Prostate gland (tissue), 2 donors: ENCODE data around the gene OR2A42. TPM values are rescaled to one million over a fixed set of nuclear protein-coding genes. Genes with fewer than 3 reads are reported as not detected.
"Not testable (repeated sequence)": the region's sequence is repeated elsewhere in the genome, so short reads cannot be mapped to it uniquely, and the experiment has no call there.

ENCODE experiments used
- DNase-seq: peaks from one replicate; pipeline ENCODE4 v3.0.0-alpha.2; 2019; ENCODE audit warnings: low spot score
- H3K27ac ChIP-seq, 2 donors: fragments of 200-600 bp; sonication (generic); 2 replicates each; pipeline ENCODE4 v1.5.1; 2017 to 2019
- H3K27me3 ChIP-seq: fragments of 200-600 bp; sonication (generic); replicated peaks from 2 replicates; pipeline ENCODE4 v1.5.1; 2019; ENCODE audit not compliant: insufficient read depth
- H3K36me3 ChIP-seq, 2 donors: fragments of 200-600 bp; sonication (generic); 1 replicate in 1 of 2; 2 replicates in 1 of 2; pipeline versions ENCODE4 v1.5.1 to v1.8.1; 2017 to 2019
- H3K4me1 ChIP-seq: fragments of 200-600 bp; sonication (generic); replicated peaks from 2 replicates; pipeline ENCODE4 v1.5.1; 2019
- H3K4me3 ChIP-seq, 2 donors: fragments of 200-600 bp; sonication (generic); 2 replicates each; pipeline ENCODE4 v1.5.1; 2017 to 2019
- H3K9me3 ChIP-seq: fragments of 200-600 bp; sonication (generic); 2 replicates; pipeline ENCODE4 v1.5.1; 2017
- WGBS: methylation state at CpG from one replicate; pipeline ENCODE4 v1.1.5; 2018; 5-methylcytosine and 5-hydroxymethylcytosine counted together
- intact Hi-C: fragments of 100-400 bp; cut with DNase I; formaldehyde crosslinking; loops from one replicate; pipeline ENCODE4 v1.14.2; 2022
- total RNA-seq, 2 donors: library from RNA; depleted of rRNA; stranded (reverse); fragments of >200 nt; gene quantifications; one replicate each; pipeline ENCODE4 v1.1.0, GENCODE V29; 2016

The OR2A42 gene
- total RNA-seq, 2 donors from 2014 or later = not detected

DNA sequence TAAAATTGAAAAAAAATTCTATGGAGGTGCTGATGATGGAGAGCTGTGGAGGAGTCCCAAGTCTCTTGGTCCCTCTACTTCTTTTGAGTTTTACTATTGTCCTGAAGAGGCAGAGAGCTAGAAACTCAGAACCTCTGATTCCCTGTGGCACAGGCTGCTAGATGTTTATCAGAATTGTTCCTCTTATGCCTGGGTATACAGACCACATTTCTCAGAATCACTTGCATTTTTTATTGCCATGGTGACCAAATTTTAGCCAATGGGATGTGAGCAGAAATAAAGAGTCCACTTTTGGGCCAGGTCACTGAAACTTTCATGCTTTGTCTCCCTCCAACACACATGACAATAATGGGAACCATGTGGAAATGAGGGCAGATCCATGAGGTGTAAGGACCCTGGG lies 15.7 kb downstream of the OR2A42 start:
- H3K4me1 ChIP-seq = not testable (repeated sequence)

DNA sequence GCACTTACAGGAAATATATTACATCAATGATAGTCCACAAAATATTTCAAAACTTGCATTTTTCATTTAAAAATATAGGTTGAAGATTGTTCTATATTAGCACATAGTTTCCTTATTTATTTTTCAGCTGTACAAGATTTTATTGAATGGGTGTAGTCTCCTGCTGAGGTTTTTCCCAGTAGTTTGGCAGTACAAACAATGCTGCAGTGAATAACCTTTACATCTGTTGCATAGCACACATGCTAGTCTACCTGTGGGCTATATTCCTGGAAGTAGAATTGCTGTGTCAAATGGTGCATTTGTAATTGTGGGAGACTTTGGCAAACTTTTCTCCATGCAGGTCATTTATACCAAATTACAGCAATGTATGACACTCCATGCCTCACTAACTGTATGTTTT lies 18.9 kb downstream of the OR2A42 start:
- H3K36me3 ChIP-seq, intact Hi-C loops, H3K9me3 ChIP-seq: not testable (repeated sequence)

More for the DNA sequence above, 15.7 kb downstream of the OR2A42 start:
- DNase-seq, intact Hi-C loops, H3K27me3 ChIP-seq, H3K27ac ChIP-seq, H3K4me3 ChIP-seq, H3K36me3 ChIP-seq, H3K9me3 ChIP-seq: not testable (repeated sequence)

DNA sequence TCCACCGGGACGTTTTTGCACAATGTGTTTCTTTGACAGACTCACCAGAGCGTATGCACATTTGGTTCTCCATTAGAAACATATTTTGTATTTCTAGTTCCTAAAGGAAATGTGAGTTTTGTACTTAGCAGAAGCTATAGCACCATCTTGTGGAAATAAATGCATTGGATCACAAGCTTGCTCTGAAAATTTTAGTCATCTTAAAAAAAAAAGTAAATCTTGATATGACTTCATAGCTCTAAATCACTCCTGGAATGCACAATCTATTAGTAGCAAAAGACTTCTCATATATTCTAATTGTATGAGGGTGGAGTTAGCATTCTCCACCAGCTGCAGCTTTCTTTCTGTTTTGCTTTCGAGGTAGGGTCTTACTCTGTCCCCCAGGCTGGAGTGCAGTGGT lies 20.3 kb downstream of the OR2A42 start:
- WGBS = 89% methylated on average over 1 of the region's 4 CpGs
- H3K27ac ChIP-seq = not testable (repeated sequence)

More for the DNA sequence above, 18.9 kb downstream of the OR2A42 start:
- H3K4me3 ChIP-seq, H3K27me3 ChIP-seq, H3K4me1 ChIP-seq, DNase-seq, H3K27ac ChIP-seq: not testable (repeated sequence)

DNA sequence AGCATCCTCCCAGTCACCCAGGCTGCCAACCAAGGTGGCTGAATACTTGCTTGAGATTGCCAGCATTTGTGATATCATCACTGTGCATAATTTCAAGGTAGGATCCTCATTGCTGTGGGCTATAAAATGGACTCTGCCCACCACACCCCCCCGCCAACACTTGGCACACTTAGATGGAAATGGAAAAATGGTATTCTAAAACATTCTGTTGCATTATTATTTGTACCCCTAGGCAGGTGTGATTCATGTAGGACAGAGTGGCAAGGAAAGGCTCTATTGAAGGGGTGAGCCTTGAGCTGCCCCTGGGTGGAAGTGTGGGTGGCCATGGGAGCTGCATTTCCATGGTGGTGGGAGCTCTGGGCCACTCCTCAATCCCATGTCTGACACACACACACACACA lies 20.8 kb downstream of the OR2A42 start:
- DNase-seq, H3K36me3 ChIP-seq, H3K4me1 ChIP-seq, H3K4me3 ChIP-seq, H3K27ac ChIP-seq, H3K27me3 ChIP-seq, intact Hi-C loops, H3K9me3 ChIP-seq: not testable (repeated sequence)
- 91% methylated on average over 1 of the region's 1 CpG for WGBS

More for the DNA sequence above, 20.3 kb downstream of the OR2A42 start:
- H3K4me3 ChIP-seq, H3K9me3 ChIP-seq, H3K27me3 ChIP-seq, H3K36me3 ChIP-seq, intact Hi-C loops, DNase-seq, H3K4me1 ChIP-seq: not testable (repeated sequence)

DNA sequence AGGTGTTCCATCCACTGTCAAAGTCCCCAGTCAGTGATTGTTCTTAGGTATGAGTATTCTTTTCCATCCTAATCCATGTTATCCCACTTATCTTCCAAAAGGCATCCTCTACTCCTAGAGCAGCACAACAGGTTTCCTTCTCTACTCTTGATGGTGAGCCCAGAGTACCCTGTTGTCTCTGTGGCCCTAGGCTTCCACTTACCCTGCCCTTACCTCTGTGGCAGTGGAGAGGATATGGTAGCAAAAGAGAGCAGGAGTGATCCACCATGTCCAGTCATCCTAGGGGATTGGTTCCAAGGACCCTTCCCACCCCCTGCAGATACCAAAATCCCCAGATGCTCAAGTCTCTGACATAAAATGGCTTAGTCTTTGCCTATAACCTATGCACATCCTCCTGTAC lies 22.2 kb downstream of the OR2A42 start:
- H3K27ac ChIP-seq, intact Hi-C loops, H3K4me3 ChIP-seq, DNase-seq, H3K4me1 ChIP-seq, H3K27me3 ChIP-seq, H3K36me3 ChIP-seq, H3K9me3 ChIP-seq: not testable (repeated sequence)

DNA sequence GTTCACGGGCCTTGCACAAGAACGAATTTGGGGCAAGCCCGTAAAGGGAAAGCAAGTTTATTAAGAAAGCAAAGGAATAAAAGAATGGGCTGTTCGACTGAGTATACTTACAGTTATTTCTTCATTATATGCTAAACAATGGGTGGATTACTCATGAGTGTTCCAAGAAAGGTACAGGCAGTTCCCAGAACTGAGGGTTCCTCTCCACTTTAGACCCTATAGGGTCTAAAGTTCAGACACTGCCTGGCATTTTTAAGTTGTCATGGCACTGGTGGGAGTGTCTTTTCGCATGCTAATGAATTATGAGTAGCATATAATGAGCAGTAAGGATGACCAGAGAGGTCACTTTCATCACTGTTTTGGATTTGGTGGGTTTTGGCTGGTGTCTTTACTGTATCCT lies 34.1 kb downstream of the OR2A42 start:
- intact Hi-C loops, H3K36me3 ChIP-seq, H3K9me3 ChIP-seq, H3K27ac ChIP-seq, H3K27me3 ChIP-seq, H3K4me3 ChIP-seq, H3K4me1 ChIP-seq, DNase-seq: not testable (repeated sequence)
- WGBS = no CpG with 5 or more reads among the region's 5 CpGs

DNA sequence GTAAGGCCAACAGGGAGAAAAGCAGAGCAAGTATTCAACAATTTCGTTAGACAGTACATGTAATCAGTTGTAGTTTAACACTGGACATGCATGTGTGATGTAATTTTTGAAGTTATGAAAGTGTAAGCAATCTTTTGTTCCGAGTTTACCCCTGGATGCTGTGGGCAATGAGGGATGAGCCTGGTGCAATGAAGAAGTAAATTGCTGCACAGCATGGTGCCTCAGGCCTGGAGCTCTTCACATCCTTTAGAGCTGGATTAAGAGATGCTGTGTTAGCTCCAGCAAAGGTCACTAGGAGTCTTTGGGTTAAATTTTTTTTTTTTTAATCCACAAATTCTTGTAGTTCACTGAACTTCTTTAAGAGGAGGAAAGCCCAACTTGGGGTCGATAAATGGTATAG lies 36.3 kb downstream of the OR2A42 start:
- H3K4me3 ChIP-seq, intact Hi-C loops, H3K27me3 ChIP-seq, H3K36me3 ChIP-seq, H3K27ac ChIP-seq, H3K9me3 ChIP-seq, DNase-seq, H3K4me1 ChIP-seq: not testable (repeated sequence)
- WGBS = no CpG with 5 or more reads among the region's 3 CpGs

DNA sequence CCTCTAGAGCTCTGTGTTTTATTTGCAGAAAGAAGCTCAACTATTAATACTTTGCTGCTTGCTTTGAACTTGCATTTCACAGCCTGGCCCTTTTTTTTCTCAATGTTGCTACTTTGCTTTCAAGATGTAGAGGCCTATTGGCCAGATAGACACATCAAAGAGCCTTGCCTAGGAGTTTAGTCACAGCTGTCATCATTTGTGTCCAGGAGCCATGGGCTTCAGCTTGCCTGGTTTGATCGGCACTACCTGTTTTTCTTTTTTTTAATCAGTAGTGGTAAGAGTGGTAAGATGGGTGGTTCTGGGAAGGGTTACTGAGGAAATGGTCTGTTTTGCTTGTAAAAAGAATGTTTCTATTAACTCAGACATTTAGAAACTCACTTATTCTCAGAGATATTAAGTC lies 37.4 kb downstream of the OR2A42 start:
- H3K27me3 ChIP-seq, H3K36me3 ChIP-seq, H3K4me3 ChIP-seq, H3K9me3 ChIP-seq, intact Hi-C loops, DNase-seq, H3K27ac ChIP-seq, H3K4me1 ChIP-seq: not testable (repeated sequence)
- WGBS = no CpG with 5 or more reads among the region's 1 CpG

DNA sequence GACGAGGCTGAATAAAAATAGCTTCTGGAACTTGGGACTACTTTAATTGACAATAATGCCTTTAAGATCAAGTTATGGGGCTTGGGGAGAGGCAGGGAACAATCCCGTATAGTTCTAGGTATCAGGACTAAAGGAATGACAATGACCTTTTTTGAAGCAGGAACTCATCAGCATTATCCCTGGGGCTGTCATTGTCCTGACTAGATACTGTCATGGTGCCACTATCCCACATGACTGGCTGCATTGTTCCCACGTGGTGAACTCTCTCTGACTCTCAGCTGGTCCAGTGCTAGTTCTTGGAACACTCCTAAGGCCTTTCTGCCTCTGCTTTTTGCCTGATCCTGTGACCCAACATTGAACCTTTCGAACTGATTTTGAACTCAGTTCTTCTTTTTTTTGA lies 40.5 kb downstream of the OR2A42 start:
- DNase-seq, intact Hi-C loops, H3K27ac ChIP-seq, H3K4me1 ChIP-seq, H3K36me3 ChIP-seq, H3K9me3 ChIP-seq, H3K4me3 ChIP-seq, H3K27me3 ChIP-seq: not testable (repeated sequence)
- 77% methylated on average over 3 of the region's 4 CpGs for WGBS

DNA sequence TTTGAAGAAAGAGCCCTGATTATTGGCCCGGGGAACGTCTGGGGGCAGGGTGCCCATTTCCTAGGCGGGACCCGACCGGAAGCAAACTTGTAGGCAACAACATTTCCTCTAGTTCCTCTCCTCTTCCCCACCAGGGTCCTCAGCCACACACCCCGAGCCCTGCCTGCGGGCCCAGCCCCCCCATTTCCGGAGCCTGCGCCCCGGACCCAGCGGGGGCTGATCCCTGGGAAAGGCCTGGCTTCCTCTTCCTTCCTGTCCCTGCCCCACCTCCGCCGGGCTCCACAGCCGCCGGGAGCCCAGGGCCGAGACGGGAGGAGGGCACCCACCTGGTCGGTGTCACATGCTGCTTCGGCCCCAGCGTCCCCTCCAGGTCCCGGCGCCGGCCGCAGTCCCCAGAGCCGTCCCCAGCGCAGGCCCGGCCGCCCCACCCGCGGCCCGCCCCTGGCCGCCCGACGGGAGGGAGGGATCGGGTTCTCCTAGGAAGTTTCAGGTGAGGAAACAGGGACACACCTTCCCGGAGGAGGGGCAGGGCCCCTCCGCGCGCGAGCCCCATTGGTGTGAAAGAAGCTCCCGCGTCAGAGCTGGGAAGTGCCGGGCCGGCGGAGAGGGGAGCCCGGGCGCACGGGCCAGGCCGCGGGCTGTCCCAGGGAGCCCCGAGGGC lies 44.1 kb downstream of the OR2A42 start, which contains the start of gene ARHGEF35:
TSS of gene ARHGEF35 (minus strand) at position 622 of the 661 bp plus-strand sequence. CDS start 7,450 bp downstream, outside the sequence.
- H3K27ac ChIP-seq, H3K27me3 ChIP-seq, intact Hi-C loops, H3K4me1 ChIP-seq, H3K36me3 ChIP-seq, H3K9me3 ChIP-seq: not testable (repeated sequence)
- peak within 1 kb of the TSS in 1 of 2 donors; percentile 25 for H3K4me3 ChIP-seq
- no CpG with 5 or more reads among the region's 51 CpGs for WGBS
- peak; percentile 55 for DNase-seq

DNA sequence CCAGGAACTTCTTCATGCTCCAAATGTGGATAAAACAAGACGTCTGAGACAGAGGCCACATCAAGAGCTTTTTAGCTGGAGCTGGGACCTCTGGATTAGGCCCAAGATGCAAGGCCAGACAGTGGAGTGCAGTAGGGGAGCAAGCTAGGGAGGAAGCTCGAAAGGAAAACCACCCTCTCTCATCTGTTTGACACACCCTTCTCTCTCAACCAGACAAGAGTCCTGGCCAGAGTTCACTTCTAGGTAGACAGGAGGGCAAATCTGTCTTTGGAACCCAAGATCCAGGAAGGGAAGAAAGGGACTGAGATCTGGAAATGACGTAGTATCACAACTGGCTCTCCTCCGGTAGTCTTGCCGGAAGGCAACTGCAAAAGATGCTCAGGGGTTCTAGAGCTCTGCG lies 45.0 kb downstream of the OR2A42 start:
- H3K4me1 ChIP-seq, H3K4me3 ChIP-seq, H3K27me3 ChIP-seq, H3K27ac ChIP-seq, H3K9me3 ChIP-seq, DNase-seq, intact Hi-C loops, H3K36me3 ChIP-seq: not testable (repeated sequence)
- WGBS = no CpG with 5 or more reads among the region's 6 CpGs

DNA sequence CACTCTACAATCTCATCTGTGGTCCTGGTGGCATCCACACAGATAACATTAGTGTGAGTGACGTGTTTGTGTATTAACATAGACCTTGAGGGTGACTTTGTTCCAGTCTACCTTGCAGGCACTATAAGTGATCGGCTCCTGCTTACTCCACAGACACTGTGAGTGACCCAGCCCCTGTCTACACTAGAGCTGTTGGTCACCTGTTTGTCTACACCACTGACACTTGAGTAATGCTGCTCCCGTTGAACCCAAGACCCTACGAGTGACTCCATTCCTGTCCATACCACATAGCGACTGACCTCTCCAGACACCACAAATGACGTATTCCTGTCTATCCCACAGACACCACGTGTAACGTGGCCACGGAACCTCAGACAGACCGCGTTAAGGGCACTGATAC lies 45.6 kb downstream of the OR2A42 start:
- intact Hi-C loops, H3K27me3 ChIP-seq, H3K4me1 ChIP-seq, H3K9me3 ChIP-seq, H3K4me3 ChIP-seq, H3K36me3 ChIP-seq, H3K27ac ChIP-seq, DNase-seq: not testable (repeated sequence)
- WGBS = no CpG with 5 or more reads among the region's 11 CpGs

DNA sequence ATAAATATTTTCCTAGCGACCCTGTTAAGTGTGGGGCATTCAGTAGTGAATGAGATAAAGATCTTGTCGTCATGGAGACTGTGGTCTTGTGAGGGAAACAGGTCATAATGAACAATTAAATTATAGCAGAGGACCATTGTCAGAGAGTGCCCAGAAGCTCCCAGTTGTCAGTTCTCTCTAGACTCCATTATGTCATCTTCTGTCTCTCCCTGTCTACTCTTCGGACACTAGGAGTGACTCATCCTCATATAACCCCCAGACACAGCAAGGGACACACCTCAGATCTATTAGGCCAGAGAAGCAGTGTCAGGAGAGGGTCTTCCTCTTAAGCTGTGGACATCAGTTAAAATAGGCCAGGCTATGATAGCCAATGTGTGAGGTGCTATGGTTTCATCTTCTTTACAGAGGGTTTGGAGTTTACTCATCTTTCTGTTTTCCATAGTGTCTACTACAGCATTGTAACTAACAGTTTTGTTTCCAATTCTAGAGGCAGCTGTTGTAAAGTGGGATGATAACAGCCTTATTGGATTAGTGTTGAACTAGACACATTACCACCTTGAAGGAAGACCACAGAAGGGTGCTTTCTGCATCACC lies 50.7 kb downstream of the OR2A42 start:
- H3K9me3 ChIP-seq, DNase-seq, H3K27ac ChIP-seq, H3K4me1 ChIP-seq, intact Hi-C loops, H3K4me3 ChIP-seq, H3K36me3 ChIP-seq, H3K27me3 ChIP-seq: not testable (repeated sequence)
- WGBS = no CpG with 5 or more reads among the region's 3 CpGs
